A549 (cell line): ENCODE data around the gene GUK1. TPM values are rescaled to one million over a fixed set of nuclear protein-coding genes. Genes with fewer than 3 reads are reported as not detected.

Experiments used
- ATAC-seq, 2 experiments: fragments of 200-7000 bp in 1 of 2; fragments of >200 bp in 1 of 2; cut with Nextera tagmentation in 1 of 2; cut with Tn5 transposase in 1 of 2; 3 replicates each; pipeline versions ENCODE4 v1.8.0 to v1.9.1; 2018 to 2020; ENCODE audit warnings: mild to moderate bottlenecking in 1 of 2, moderate library complexity in 1 of 2
- CTCF ChIA-PET: fragments of 300-600 bp; sonication (Branson Sonifier 250); formaldehyde crosslinking; extraction: SDS; loops from one replicate; lab custom pipeline; 2021; ENCODE audit warnings: antibody characterized with exemption, inconsistent platforms; lab: Yijun Ruan, JAX
- POLR2A ChIA-PET: fragments of 350-600 bp; formaldehyde crosslinking; extraction: SDS; loops from one replicate; lab custom pipeline; 2021; ENCODE audit warnings: antibody characterized with exemption, inconsistent platforms; lab: Yijun Ruan, JAX
- DNase-seq, 2 experiments: peaks; one replicate each; pipeline versions ENCODE4 v3.0.0 to v3.0.0-alpha.2; 2011 to 2016; ENCODE audit warnings: low read depth in 1 of 2, low spot score in 1 of 2
- FAIRE-seq: peaks from 2 replicates; lab custom pipeline; 2011; peaks lifted over from hg19 to GRCh38; lab: Jason Lieb, UNC
- H3K27ac ChIP-seq, 2 experiments: fragments of >200 bp; sonication (Bioruptor Twin); formaldehyde crosslinking; 3 replicates each; pipeline ENCODE4 v1.5.1; 2016 to 2017
- H3K4me1 ChIP-seq: fragments of >200 bp; sonication (Bioruptor Twin); formaldehyde crosslinking; 3 replicates; pipeline ENCODE4 v1.6.1; 2016
- H3K4me2 ChIP-seq: fragments of >200 bp; sonication (Bioruptor Twin); formaldehyde crosslinking; 3 replicates; pipeline ENCODE4 v1.6.1; 2016
- H3K4me3 ChIP-seq: fragments of >200 bp; sonication (Bioruptor Twin); formaldehyde crosslinking; 3 replicates; pipeline ENCODE4 v1.5.1; 2016
- H3K9me3 ChIP-seq: fragments of >200 bp; sonication (Bioruptor Twin); formaldehyde crosslinking; 3 replicates; pipeline ENCODE4 v1.6.1; 2016
- BCL3 ChIP-seq: fragments of >200 bp; sonication (Bioruptor Twin); formaldehyde crosslinking; IDR thresholded peaks from 3 replicates; pipeline ENCODE4 v1.6.1; 2016
- EHF ChIP-seq: fragments of 250-450 bp; sonication (Bioruptor Pico); IDR thresholded peaks from 2 replicates; pipeline ENCODE4 v1.5.0; 2020; ENCODE audit warnings: mild to moderate bottlenecking
- EP300 ChIP-seq, 2 experiments: fragments of >200 bp; sonication (Bioruptor Twin); formaldehyde crosslinking; IDR thresholded peaks; 2 replicates in 1 of 2; 3 replicates in 1 of 2; pipeline ENCODE4 v1.6.1; 2016 to 2017
- FOSB ChIP-seq: fragments of 250-450 bp; sonication (Bioruptor Pico); IDR thresholded peaks from 2 replicates; pipeline ENCODE4 v1.5.0; 2020; ENCODE audit warnings: mild to moderate bottlenecking, moderate library complexity
- HMGXB4 ChIP-seq: fragments of 250-450 bp; sonication (Bioruptor Pico); IDR thresholded peaks from 2 replicates; pipeline ENCODE4 v1.5.0; 2021; ENCODE audit warnings: mild to moderate bottlenecking, moderate library complexity, borderline replicate concordance
- HOXB5 ChIP-seq: fragments of 250-450 bp; sonication (Bioruptor Pico); IDR thresholded peaks from 2 replicates; pipeline ENCODE4 v1.5.0; 2020; ENCODE audit warnings: mild to moderate bottlenecking, moderate library complexity
- JUN ChIP-seq, 2 experiments: fragments of >200 bp; sonication (Bioruptor Twin); formaldehyde crosslinking; IDR thresholded peaks; 2 replicates in 1 of 2; 3 replicates in 1 of 2; pipeline ENCODE4 v1.6.1; 2016 to 2017
- MAZ ChIP-seq: fragments of 150-350 bp; IDR thresholded peaks from 2 replicates; pipeline ENCODE4 v1.6.1; 2014; ENCODE audit warnings: antibody characterized with exemption, low read depth, low read length, borderline replicate concordance
- NFE2L2 ChIP-seq: fragments of 150-350 bp; conservative IDR thresholded peaks from 2 replicates; pipeline ENCODE4 v1.6.1; 2014; ENCODE audit warnings: low read length
- NPAS2 ChIP-seq: fragments of 250-450 bp; sonication (Bioruptor Pico); IDR thresholded peaks from 2 replicates; pipeline ENCODE4 v1.8.0; 2022; ENCODE audit warnings: mild to moderate bottlenecking, moderate library complexity, borderline replicate concordance
- NR3C1 ChIP-seq: fragments of >200 bp; sonication (Bioruptor Twin); formaldehyde crosslinking; IDR thresholded peaks from 3 replicates; pipeline ENCODE4 v1.6.1; 2017
- PHF8 ChIP-seq: fragments of 200-600 bp; sonication (generic); IDR thresholded peaks from 2 replicates; pipeline ENCODE4 v1.6.1; 2016; ENCODE audit warnings: low read depth, mild to moderate bottlenecking, antibody characterized with exemption, moderate library complexity, borderline replicate concordance
- RAD21 ChIP-seq, 2 experiments: fragments of >200 bp in 1 of 2; sonication (Bioruptor Twin) in 1 of 2; formaldehyde crosslinking in 1 of 2; IDR thresholded peaks in 1 of 2; conservative IDR thresholded peaks in 1 of 2; 2 replicates in 1 of 2; 3 replicates in 1 of 2; pipeline ENCODE4 v1.6.1; 2012 to 2018; ENCODE audit warnings: inconsistent platforms in 1 of 2
- REST ChIP-seq: fragments of 200-600 bp; sonication (generic); IDR thresholded peaks from 2 replicates; pipeline ENCODE4 v1.6.1; 2016; ENCODE audit warnings: antibody characterized with exemption, mild to moderate bottlenecking, moderate library complexity
- RNF2 ChIP-seq: fragments of 200-600 bp; sonication (generic); IDR thresholded peaks from 2 replicates; pipeline ENCODE4 v1.6.1; 2016; ENCODE audit warnings: low read depth, mild to moderate bottlenecking, antibody characterized with exemption, moderate library complexity, borderline replicate concordance
- TP53 ChIP-seq: fragments of 250-450 bp; sonication (Bioruptor Pico); IDR thresholded peaks from 2 replicates; pipeline ENCODE4 v1.5.0; 2021; ENCODE audit warnings: mild to moderate bottlenecking, moderate library complexity
- USF2 ChIP-seq: fragments of 450-650 bp; IDR thresholded peaks from 2 replicates; pipeline ENCODE4 v1.6.1; 2014; ENCODE audit warnings: antibody characterized with exemption
- WGBS: methylation state at CpG from one replicate; pipeline ENCODE4 v1.1.6; 2017; ENCODE audit errors: missing lambda C conversion rate; 5-methylcytosine and 5-hydroxymethylcytosine counted together
- polyA plus RNA-seq, 4 experiments: library from polyadenylated mRNA; depleted of rRNA in 3 of 4; stranded (reverse); fragments of >200 nt; fragmentation: RNase III in 1 of 4; extraction: RNeasy Plus Mini Kit Qiagen cat#74134 plus additional on column Dnase treatment in 1 of 4; gene quantifications; 2 replicates in 3 of 4; 3 replicates in 1 of 4; pipeline ENCODE4 v1.2.3, GENCODE V29; 2011 to 2017
- TF ChIP-seq, protein P1 (sequence below): fragments of 150-350 bp; IDR thresholded peaks from 2 replicates; pipeline ENCODE4 v1.6.1; 2014; ENCODE audit warnings: low read depth, mild to moderate bottlenecking, low read length

GUK1 gene
- polyA plus RNA-seq, 2 of the 4 experiments (the other 2 are of a cell fraction): 88.9 to 106 TPM

- WGBS: 97% methylated on average over 11 of the region's 11 CpGs
- no peak for DNase-seq
- no peak for FAIRE-seq
- POLR2A ChIA-PET: no interaction called here
- CTCF ChIA-PET: interaction anchor here (0.9 to 3.1 kb wide), 8 partner anchors 8 to 611 kb away, joined by 3 to 18 read pairs (median 4); partner anchors contain the start of gene MRPL55
- Histone ChIP-seq H3K27ac (no peak overlapping the region), H3K4me2 (no peak overlapping the region), H3K9me3 (peaks cover 28% of the 10 kb centered on the region), H3K4me3 (no peak overlapping the region), H3K4me1 (peaks cover 32% of the 10 kb centered on the region)
- no peak for ATAC-seq
- no peak for TF ChIP-seq EHF
- no peak for TF ChIP-seq EP300 (IDR thresholded peaks at IDR 0.05)
- no peak for TF ChIP-seq REST
- TF ChIP-seq NPAS2 (CRISPR knock-in tag): no peak
- TF ChIP-seq JUN (IDR thresholded peaks at IDR 0.05): no peak
- no peak for TF ChIP-seq PHF8
- no peak for TF ChIP-seq RAD21 (conservative IDR thresholded peaks at IDR 0.05 in 1 of 2, IDR thresholded peaks at IDR 0.05 in 1 of 2)
- TF ChIP-seq TP53 (CRISPR knock-in tag): no peak
- TF ChIP-seq USF2: no peak
- TF ChIP-seq, protein P1, sequence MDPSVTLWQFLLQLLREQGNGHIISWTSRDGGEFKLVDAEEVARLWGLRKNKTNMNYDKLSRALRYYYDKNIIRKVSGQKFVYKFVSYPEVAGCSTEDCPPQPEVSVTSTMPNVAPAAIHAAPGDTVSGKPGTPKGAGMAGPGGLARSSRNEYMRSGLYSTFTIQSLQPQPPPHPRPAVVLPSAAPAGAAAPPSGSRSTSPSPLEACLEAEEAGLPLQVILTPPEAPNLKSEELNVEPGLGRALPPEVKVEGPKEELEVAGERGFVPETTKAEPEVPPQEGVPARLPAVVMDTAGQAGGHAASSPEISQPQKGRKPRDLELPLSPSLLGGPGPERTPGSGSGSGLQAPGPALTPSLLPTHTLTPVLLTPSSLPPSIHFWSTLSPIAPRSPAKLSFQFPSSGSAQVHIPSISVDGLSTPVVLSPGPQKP: no peak
- TF ChIP-seq FOSB: no peak
- no peak for TF ChIP-seq HMGXB4 (CRISPR knock-in tag)
- no peak for TF ChIP-seq NFE2L2
- no peak for TF ChIP-seq NR3C1
- TF ChIP-seq RNF2: no peak
- TF ChIP-seq MAZ: no peak
- no peak for TF ChIP-seq BCL3
- no peak for TF ChIP-seq HOXB5
These were observed 47.6 kb upstream of the GUK1 start for GRCh38 chr1:228092342-228093049.
